Right renal pelvis (tissue), 4 donors: ENCODE results near the gene SYT15. TPM values are rescaled to one million over a fixed set of nuclear protein-coding genes. Genes with fewer than 3 reads are reported as not detected.
"Not testable (repeated sequence)": the region's sequence is repeated elsewhere in the genome, so short reads cannot be mapped to it uniquely, and the experiment has no call there.

Experiments used
- DNase-seq, 4 donors: peaks; one replicate each; pipeline ENCODE4 v3.0.0-alpha.2; 2013; ENCODE audit warnings: low read depth in 4 of 4, low spot score in 3 of 4, missing footprints in 1 of 4
- polyA plus RNA-seq, 4 donors: library from polyadenylated mRNA; unstranded; fragments of 120-200 nt; gene quantifications; one replicate each; pipeline ENCODE4 v1.2.1, GENCODE V29; 2013; ENCODE audit not compliant: insufficient read length in 4 of 4

SYT15 gene
- 10 to 100 TPM in 1 of 4 donors, 1 to 10 TPM in 3; 6.7 to 10.3 (median 8.3) TPM for polyA plus RNA-seq

- DNase-seq = not testable (repeated sequence)
These were observed at the start of gene SYT15 for GRCh38 chr10:46578474-46579178. SYT15 (plus strand) TSS chr10:46579128; CDS start chr10:46579169, 41 bp downstream.

GRCh38 chr10:46529742-46530141, 49.2 kb upstream of the SYT15 start:
- not testable (repeated sequence) for DNase-seq

GRCh38 chr10:46530249-46531186, 48.4 kb upstream of the SYT15 start:
- no peak for DNase-seq

- DNase-seq = not testable (repeated sequence)
These were observed 46.7 kb upstream of the SYT15 start for GRCh38 chr10:46532256-46532655.

GRCh38 chr10:46534828-46535524, 44.0 kb upstream of the SYT15 start:
- no peak for DNase-seq

GRCh38 chr10:46536171-46536570, 42.8 kb upstream of the SYT15 start:
- DNase-seq = no peak

- no peak for DNase-seq
These were observed 42.1 kb upstream of the SYT15 start for GRCh38 chr10:46536781-46537180.

- no peak for DNase-seq
These were observed 41.6 kb upstream of the SYT15 start for GRCh38 chr10:46537309-46537708.

- DNase-seq = no peak
These were observed 40.8 kb upstream of the SYT15 start for GRCh38 chr10:46538155-46538554.

GRCh38 chr10:46538717-46539426, 40.1 kb upstream of the SYT15 start:
- DNase-seq = no peak

GRCh38 chr10:46539596-46540411, 39.1 kb upstream of the SYT15 start:
- no peak for DNase-seq

- no peak for DNase-seq
These were observed 38.4 kb upstream of the SYT15 start for GRCh38 chr10:46540412-46541016.

GRCh38 chr10:46541017-46541661, 37.8 kb upstream of the SYT15 start:
- DNase-seq = no peak

GRCh38 chr10:46541735-46542566, 37.0 kb upstream of the SYT15 start:
- no peak for DNase-seq

GRCh38 chr10:46542567-46543465, 36.1 kb upstream of the SYT15 start:
- no peak for DNase-seq
